GM23248 (cell line): ENCODE results near the gene GPR85. TPM values are rescaled to one million over a fixed set of nuclear protein-coding genes. Genes with fewer than 3 reads are reported as not detected.

Experiments used
- DNase-seq: peaks from one replicate; pipeline ENCODE4 v3.0.0-alpha.2; 2015
- H2AFZ ChIP-seq: fragments of 200-600 bp; sonication (generic); 2 replicates; pipeline ENCODE4 v1.6.1; 2016; ENCODE audit warnings: antibody characterized with exemption
- H3F3A ChIP-seq: fragments of 200-600 bp; sonication (generic); 2 replicates; pipeline ENCODE4 v1.6.1; 2016; ENCODE audit warnings: mild to moderate bottlenecking, antibody characterized with exemption, mixed run types; ENCODE audit not compliant: insufficient read depth
- H3K27ac ChIP-seq: fragments of 200-600 bp; sonication (generic); 2 replicates; pipeline ENCODE4 v1.5.1; 2016; ENCODE audit warnings: mild to moderate bottlenecking
- H3K27me3 ChIP-seq: fragments of 200-600 bp; sonication (generic); replicated peaks from 2 replicates; pipeline ENCODE4 v1.6.1; 2016; ENCODE audit warnings: mild to moderate bottlenecking; ENCODE audit not compliant: insufficient read depth
- H3K36me3 ChIP-seq: fragments of 200-600 bp; sonication (generic); 2 replicates; pipeline ENCODE4 v1.6.1; 2016; ENCODE audit warnings: low read depth, mild to moderate bottlenecking
- H3K4me1 ChIP-seq: fragments of 200-600 bp; sonication (generic); 2 replicates; pipeline ENCODE4 v1.6.1; 2016; ENCODE audit warnings: mild to moderate bottlenecking; ENCODE audit not compliant: insufficient read depth
- H3K4me2 ChIP-seq: fragments of 200-600 bp; sonication (generic); one replicate; pipeline ENCODE4 v1.6.1; 2016; ENCODE audit warnings: mild to moderate bottlenecking; ENCODE audit not compliant: unreplicated experiment
- H3K4me3 ChIP-seq: fragments of 200-600 bp; sonication (generic); 2 replicates; pipeline ENCODE4 v1.5.1; 2016; ENCODE audit warnings: mild to moderate bottlenecking
- H3K79me2 ChIP-seq: fragments of 200-600 bp; sonication (generic); 2 replicates; pipeline ENCODE4 v1.6.1; 2016; ENCODE audit warnings: mild to moderate bottlenecking; ENCODE audit not compliant: insufficient read depth
- H3K9ac ChIP-seq: fragments of 200-600 bp; sonication (generic); 2 replicates; pipeline ENCODE4 v1.6.1; 2016; ENCODE audit warnings: mild to moderate bottlenecking
- H3K9me2 ChIP-seq: fragments of 200-600 bp; sonication (generic); 2 replicates; pipeline ENCODE4 v1.6.1; 2016; ENCODE audit warnings: mixed run types, mild to moderate bottlenecking, moderate library complexity; ENCODE audit not compliant: insufficient read depth
- H3K9me3 ChIP-seq: fragments of 200-600 bp; sonication (generic); one replicate; pipeline ENCODE4 v1.6.1; 2017; ENCODE audit warnings: low read depth
- H4K20me1 ChIP-seq: fragments of 200-600 bp; sonication (generic); 2 replicates; pipeline ENCODE4 v1.6.0; 2016; ENCODE audit not compliant: insufficient read depth
- EZH2 ChIP-seq: fragments of 200-600 bp; sonication (generic); IDR thresholded peaks from 2 replicates; pipeline ENCODE4 v1.6.1; 2018; ENCODE audit warnings: antibody characterized with exemption, mild to moderate bottlenecking; ENCODE audit not compliant: insufficient read depth, poor library complexity, severe bottlenecking
- EZH2phosphoT487 ChIP-seq: fragments of 200-600 bp; sonication (generic); IDR thresholded peaks from 2 replicates; pipeline ENCODE4 v1.6.1; 2018; ENCODE audit warnings: antibody characterized with exemption, moderate library complexity, mild to moderate bottlenecking, low read depth; ENCODE audit not compliant: insufficient read depth
- WGBS, 2 experiments: methylation state at CpG; one replicate each; pipeline ENCODE4 v1.1.6; 2015 to 2017; ENCODE audit warnings: low lambda C conversion rate in 2 of 2, low coverage in 1 of 2; ENCODE audit errors: missing lambda C conversion rate in 2 of 2; 5-methylcytosine and 5-hydroxymethylcytosine counted together
- in situ Hi-C: fragments of 300-500 bp; cut with MboI; formaldehyde crosslinking; loops from 2 replicates; pipeline ENCODE4 v1.15.0; 2020
- polyA plus RNA-seq: library from polyadenylated mRNA; unstranded; fragments of >200 nt; fragmentation: Nextera tagmentation; extraction: Ambion mirVana; gene quantifications from 2 replicates; pipeline ENCODE4 v1.2.1, GENCODE V29; 2016
- total RNA-seq: library from RNA; depleted of rRNA; stranded (reverse); fragments of >200 nt; shearing (Covaris generic); gene quantifications from 2 replicates; pipeline ENCODE4 v1.2.3, GENCODE V29; 2014

The GPR85 gene
- total and polyA plus RNA-seq, 2 experiments from 2014 or later: 1.3 to 5.1 TPM

DNA sequence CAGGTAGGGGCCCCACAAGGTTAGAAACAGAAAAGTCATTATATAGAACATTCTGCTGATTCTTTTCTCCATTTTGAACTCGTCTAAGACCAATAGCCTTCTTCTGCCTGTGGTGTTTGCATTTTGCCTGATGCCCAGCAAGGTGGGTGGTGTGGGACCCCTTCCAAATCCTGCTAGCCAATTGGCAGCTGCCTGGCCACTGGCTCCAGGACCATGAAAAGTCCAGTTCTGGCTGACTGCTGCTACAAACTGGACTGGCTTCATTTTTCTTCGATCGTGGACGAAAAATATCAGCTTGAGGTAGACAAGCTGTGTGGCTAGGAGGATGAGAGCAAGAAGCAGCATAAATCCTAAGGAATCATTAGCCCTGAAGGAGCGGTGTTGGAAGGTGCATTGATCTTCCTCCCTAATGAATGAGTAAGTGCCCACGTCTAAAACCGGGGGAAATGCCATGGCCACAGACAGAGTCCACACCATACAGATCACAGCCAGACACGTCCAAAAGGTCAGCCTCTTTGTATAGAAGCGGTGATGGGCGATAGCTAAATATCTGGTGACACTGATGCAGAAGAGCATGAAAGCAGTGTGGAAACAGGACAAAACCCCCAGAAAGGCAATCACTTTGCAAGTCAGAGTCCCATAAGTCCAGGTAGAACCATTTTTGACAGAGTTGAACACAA, 2.7 kb downstream of the GPR85 start:
- H3K27me3 ChIP-seq: no peaks in the 10 kb centered on the region
- WGBS, 2 experiments: 68 to 79% methylated on average over 10 of the region's 10 CpGs
- H2AFZ ChIP-seq: no peak overlapping the region
- in situ Hi-C loops: no loop called here
- no peak overlapping the region for H3K4me2 ChIP-seq
- H3K4me1 ChIP-seq: peaks cover 14% of the 10 kb centered on the region
- H3K4me3 ChIP-seq: no peak overlapping the region
- DNase-seq: no peak
- H3K27ac ChIP-seq: no peak overlapping the region
- TF ChIP-seq EZH2 (no peak), EZH2phosphoT487 (no peak)
- H3K9ac ChIP-seq: no peak overlapping the region
- no peaks in the 10 kb centered on the region for H3K9me2 ChIP-seq
- H4K20me1 ChIP-seq: no peaks in the 10 kb centered on the region
- H3K9me3 ChIP-seq: no peaks in the 10 kb centered on the region
- H3K36me3 ChIP-seq: no peaks in the 10 kb centered on the region
- no peaks in the 10 kb centered on the region for H3K79me2 ChIP-seq
- H3F3A ChIP-seq: peaks cover 24% of the 10 kb centered on the region

DNA sequence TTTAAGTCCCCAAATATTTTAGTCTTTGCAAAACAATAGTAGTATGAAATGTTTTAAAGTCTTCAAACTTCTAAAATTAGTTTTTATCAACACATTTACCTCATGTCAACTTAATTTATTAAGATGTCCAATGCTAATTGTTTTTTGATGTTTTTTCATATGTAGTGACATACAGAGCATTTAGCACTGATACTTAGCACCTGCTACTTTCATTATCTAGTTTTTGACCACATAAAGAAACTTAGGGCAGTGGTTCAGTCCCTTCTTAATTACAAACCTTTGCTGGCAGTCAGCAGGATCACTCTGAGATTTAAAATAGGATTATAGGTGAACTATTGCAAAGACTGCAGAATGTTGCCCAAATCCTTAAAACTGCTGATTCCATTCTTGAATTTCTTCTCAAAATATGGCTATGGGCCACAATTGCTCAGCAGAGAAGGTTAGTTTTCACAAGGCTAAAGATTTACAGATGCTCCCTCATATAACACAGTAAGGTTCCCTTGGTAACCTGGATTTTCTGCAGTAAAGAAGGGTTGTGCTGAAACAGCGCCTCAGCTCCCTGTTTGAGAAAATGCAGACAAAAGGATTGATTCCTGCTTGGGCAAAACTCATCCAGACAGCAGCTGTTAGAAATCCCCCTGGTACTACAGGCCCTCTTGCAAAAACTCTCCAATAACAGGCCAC, 3.4 kb downstream of the GPR85 start:
- Histone ChIP-seq H3K4me3 (no peak overlapping the region), H3K27me3 (no peaks in the 10 kb centered on the region), H4K20me1 (no peaks in the 10 kb centered on the region), H2AFZ (no peak overlapping the region), H3K27ac (no peak overlapping the region), H3K36me3 (no peaks in the 10 kb centered on the region), H3K4me2 (no peak overlapping the region), H3K9me3 (no peaks in the 10 kb centered on the region), H3K4me1 (peaks cover 11% of the 10 kb centered on the region), H3K9me2 (no peaks in the 10 kb centered on the region), H3K79me2 (no peaks in the 10 kb centered on the region), H3K9ac (no peak overlapping the region), H3F3A (peaks cover 17% of the 10 kb centered on the region)
- 55 to 56% methylated on average over 1 of the region's 1 CpG for WGBS, 2 experiments
- TF ChIP-seq EZH2phosphoT487: no peak
- in situ Hi-C loops: no loop called here
- DNase-seq: no peak

- Histone ChIP-seq H3K36me3 (no peaks in the 10 kb centered on the region), H3K9me3 (no peaks in the 10 kb centered on the region), H3K4me1 (no peaks in the 10 kb centered on the region), H2AFZ (no peak overlapping the region), H3K4me2 (no peak overlapping the region), H3K27me3 (no peaks in the 10 kb centered on the region), H3K4me3 (no peak overlapping the region), H3K9ac (no peak overlapping the region), H3K27ac (no peak overlapping the region), H3F3A (no peaks in the 10 kb centered on the region), H3K9me2 (no peaks in the 10 kb centered on the region), H4K20me1 (no peaks in the 10 kb centered on the region), H3K79me2 (no peaks in the 10 kb centered on the region)
- TF ChIP-seq EZH2 (no peak), EZH2phosphoT487 (no peak)
- in situ Hi-C loops: no loop called here
- DNase-seq: no peak
- WGBS, 2 experiments: 64 to 65% methylated on average over 2 of the region's 2 CpGs
These were observed 8.3 kb downstream of the GPR85 start for GRCh38 chr7:113078331-113078730.

DNA sequence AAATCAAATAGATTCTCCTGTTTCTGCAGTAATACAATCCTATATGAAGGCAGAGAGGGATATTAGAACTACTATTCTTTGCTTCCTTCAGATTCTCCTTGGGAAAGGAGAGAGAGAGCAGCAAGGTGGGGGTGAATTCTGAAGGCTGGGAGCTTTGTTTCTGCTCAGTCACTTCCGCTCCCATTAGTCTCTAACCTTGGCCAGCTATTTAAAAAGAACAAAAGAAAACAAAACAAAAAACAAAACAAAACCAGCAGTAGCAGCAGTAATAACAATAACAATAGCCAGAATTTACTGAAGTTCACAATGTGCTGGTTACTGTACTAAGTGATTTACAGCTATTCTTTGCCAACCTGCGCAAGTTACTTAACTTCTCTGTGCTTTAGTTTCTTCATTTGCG, 9.9 kb downstream of the GPR85 start:
- H4K20me1 ChIP-seq: no peaks in the 10 kb centered on the region
- H3K9ac ChIP-seq: no peak overlapping the region
- H3K27me3 ChIP-seq: no peaks in the 10 kb centered on the region
- WGBS, 2 experiments: 88 to 94% methylated on average over 3 of the region's 3 CpGs
- H3K36me3 ChIP-seq: no peaks in the 10 kb centered on the region
- no peaks in the 10 kb centered on the region for H3K79me2 ChIP-seq
- H2AFZ ChIP-seq: no peak overlapping the region
- no peak for DNase-seq
- H3K9me2 ChIP-seq: no peaks in the 10 kb centered on the region
- H3K4me1 ChIP-seq: no peaks in the 10 kb centered on the region
- in situ Hi-C loops: no loop called here
- TF ChIP-seq EZH2phosphoT487: no peak
- no peak for TF ChIP-seq EZH2
- no peak overlapping the region for H3K4me2 ChIP-seq
- no peak overlapping the region for H3K27ac ChIP-seq
- H3K9me3 ChIP-seq: no peaks in the 10 kb centered on the region
- H3F3A ChIP-seq: no peaks in the 10 kb centered on the region
- no peak overlapping the region for H3K4me3 ChIP-seq
